Neural progenitor cell (in vitro differentiated cells): Measurements from ENCODE around the gene MMP21. TPM values are rescaled to one million over a fixed set of nuclear protein-coding genes. Genes with fewer than 3 reads are reported as not detected.

Source experiments
- DNase-seq: peaks from one replicate; pipeline ENCODE4 v3.0.0-alpha.2; 2016; ENCODE audit warnings: low spot score
- H2AFZ ChIP-seq: fragments of 200-600 bp; sonication (generic); replicated peaks from 2 replicates; pipeline ENCODE4 v1.6.1; 2016; ENCODE audit warnings: antibody characterized with exemption
- H3F3A ChIP-seq: fragments of 200-600 bp; sonication (generic); 2 replicates; pipeline ENCODE4 v1.6.1; 2016; ENCODE audit warnings: antibody characterized with exemption, low read depth
- H3K27ac ChIP-seq: fragments of 200-600 bp; sonication (generic); 2 replicates; pipeline ENCODE4 v1.5.1; 2016; ENCODE audit warnings: mild to moderate bottlenecking
- H3K27me3 ChIP-seq: fragments of 200-600 bp; sonication (generic); 2 replicates; pipeline ENCODE4 v1.6.1; 2016; ENCODE audit warnings: mild to moderate bottlenecking, moderate library complexity
- H3K36me3 ChIP-seq: fragments of 200-600 bp; sonication (generic); 2 replicates; pipeline ENCODE4 v1.5.1; 2016
- H3K4me1 ChIP-seq: fragments of 200-600 bp; sonication (generic); 2 replicates; pipeline ENCODE4 v1.6.1; 2016; ENCODE audit warnings: mixed run types
- H3K4me2 ChIP-seq: fragments of 200-600 bp; sonication (generic); 2 replicates; pipeline ENCODE4 v1.6.1; 2016
- H3K4me3 ChIP-seq: fragments of 200-600 bp; sonication (generic); 2 replicates; pipeline ENCODE4 v1.5.1; 2016
- H3K79me2 ChIP-seq: fragments of 200-600 bp; sonication (generic); 2 replicates; pipeline ENCODE4 v1.6.1; 2016; ENCODE audit warnings: low read depth
- H3K9ac ChIP-seq: fragments of 200-600 bp; sonication (generic); 2 replicates; pipeline ENCODE4 v1.6.1; 2016
- H3K9me3 ChIP-seq: fragments of 200-600 bp; sonication (generic); 2 replicates; pipeline ENCODE4 v1.5.1; 2016; ENCODE audit warnings: low read depth
- H4K20me1 ChIP-seq: fragments of 200-600 bp; sonication (generic); 2 replicates; pipeline ENCODE4 v1.6.1; 2016; ENCODE audit warnings: low read depth
- H3K27ac Mint-ChIP-seq: 3 replicates; pipeline ENCODE4 v1.8.0; 2021; ENCODE audit warnings: mixed read lengths
- H3K27me3 Mint-ChIP-seq: 2 replicates; pipeline ENCODE4 v1.8.0; 2022; ENCODE audit warnings: low read depth, mild to moderate bottlenecking, inconsistent platforms, moderate library complexity, mixed read lengths; ENCODE audit not compliant: insufficient read depth
- H3K36me3 Mint-ChIP-seq: 3 replicates; pipeline ENCODE4 v1.8.0; 2021; ENCODE audit warnings: mixed read lengths
- H3K4me1 Mint-ChIP-seq: 3 replicates; pipeline ENCODE4 v1.8.0; 2021; ENCODE audit warnings: mixed read lengths
- H3K4me3 Mint-ChIP-seq: 3 replicates; pipeline ENCODE4 v1.8.0; 2021; ENCODE audit warnings: mild to moderate bottlenecking, moderate library complexity, mixed read lengths
- H3K9me3 Mint-ChIP-seq: 3 replicates; pipeline ENCODE4 v1.8.0; 2020; ENCODE audit warnings: mixed read lengths
- EZH2 ChIP-seq: fragments of 200-600 bp; sonication (generic); IDR thresholded peaks from 2 replicates; pipeline ENCODE4 v1.6.1; 2017; ENCODE audit warnings: antibody characterized with exemption, mild to moderate bottlenecking, moderate library complexity
- EZH2phosphoT487 ChIP-seq: fragments of 200-600 bp; sonication (generic); IDR thresholded peaks from 2 replicates; pipeline ENCODE4 v1.6.1; 2017; ENCODE audit warnings: antibody characterized with exemption
- total RNA-seq: library from RNA; depleted of rRNA; stranded (reverse); fragments of >200 nt; gene quantifications from 2 replicates; pipeline ENCODE4 v1.2.3, GENCODE V29; 2015; ENCODE audit warnings: low replicate concordance
- TF ChIP-seq, protein P1 (sequence below): fragments of 200-600 bp; sonication (generic); IDR thresholded peaks from 2 replicates; pipeline ENCODE4 v1.5.1; 2017; ENCODE audit warnings: antibody characterized with exemption, mild to moderate bottlenecking

The MMP21 gene
- total RNA-seq, 1 donor from 2014 or later, result not detected

DNA sequence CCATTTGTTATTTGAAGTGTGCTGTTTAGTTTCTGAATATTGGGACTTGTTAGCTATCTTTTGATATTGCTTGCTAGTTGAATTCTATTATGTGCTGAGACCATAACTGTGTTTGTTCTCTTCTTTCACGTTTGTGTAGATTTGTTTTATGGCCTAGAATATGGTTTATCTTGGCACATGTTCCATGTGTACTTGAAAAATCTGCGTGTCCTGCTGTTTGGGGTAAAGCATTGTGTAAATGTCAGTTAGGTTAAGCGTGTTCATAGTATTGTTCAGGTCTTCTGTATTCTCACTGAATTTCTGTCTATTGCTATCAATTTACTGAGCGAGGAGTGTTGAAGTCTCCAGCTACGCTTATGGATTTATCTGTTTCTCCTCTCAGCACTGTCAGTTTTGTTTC lies 19.4 kb downstream of the MMP21 start:
- Histone ChIP-seq H3K27ac (no peak overlapping the region), H2AFZ (no peak overlapping the region), H3K4me2 (no peak overlapping the region), H3K36me3 (peaks cover 28% of the 10 kb centered on the region), H3K27me3 (no peaks in the 10 kb centered on the region), H4K20me1 (no peaks in the 10 kb centered on the region), H3K4me3 (no peak overlapping the region), H3K9ac (no peak overlapping the region), H3K9me3 (no peaks in the 10 kb centered on the region), H3F3A (peaks cover 6% of the 10 kb centered on the region), H3K79me2 (peaks cover 3% of the 10 kb centered on the region), H3K4me1 (peaks cover 19% of the 10 kb centered on the region)
- H3K9me3 Mint-ChIP-seq, result no peaks in the 10 kb centered on the region
- no peak overlapping the region for H3K27ac Mint-ChIP-seq
- peaks cover 54% of the 10 kb centered on the region for H3K36me3 Mint-ChIP-seq
- no peaks in the 10 kb centered on the region for H3K27me3 Mint-ChIP-seq
- TF ChIP-seq EZH2phosphoT487 (no peak), EZH2 (no peak)
- TF ChIP-seq, protein P1, sequence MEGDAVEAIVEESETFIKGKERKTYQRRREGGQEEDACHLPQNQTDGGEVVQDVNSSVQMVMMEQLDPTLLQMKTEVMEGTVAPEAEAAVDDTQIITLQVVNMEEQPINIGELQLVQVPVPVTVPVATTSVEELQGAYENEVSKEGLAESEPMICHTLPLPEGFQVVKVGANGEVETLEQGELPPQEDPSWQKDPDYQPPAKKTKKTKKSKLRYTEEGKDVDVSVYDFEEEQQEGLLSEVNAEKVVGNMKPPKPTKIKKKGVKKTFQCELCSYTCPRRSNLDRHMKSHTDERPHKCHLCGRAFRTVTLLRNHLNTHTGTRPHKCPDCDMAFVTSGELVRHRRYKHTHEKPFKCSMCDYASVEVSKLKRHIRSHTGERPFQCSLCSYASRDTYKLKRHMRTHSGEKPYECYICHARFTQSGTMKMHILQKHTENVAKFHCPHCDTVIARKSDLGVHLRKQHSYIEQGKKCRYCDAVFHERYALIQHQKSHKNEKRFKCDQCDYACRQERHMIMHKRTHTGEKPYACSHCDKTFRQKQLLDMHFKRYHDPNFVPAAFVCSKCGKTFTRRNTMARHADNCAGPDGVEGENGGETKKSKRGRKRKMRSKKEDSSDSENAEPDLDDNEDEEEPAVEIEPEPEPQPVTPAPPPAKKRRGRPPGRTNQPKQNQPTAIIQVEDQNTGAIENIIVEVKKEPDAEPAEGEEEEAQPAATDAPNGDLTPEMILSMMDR, result no peak
- no peak for DNase-seq
- H3K4me3 Mint-ChIP-seq, result no peak overlapping the region
- H3K4me1 Mint-ChIP-seq, result peaks cover 2% of the 10 kb centered on the region

DNA sequence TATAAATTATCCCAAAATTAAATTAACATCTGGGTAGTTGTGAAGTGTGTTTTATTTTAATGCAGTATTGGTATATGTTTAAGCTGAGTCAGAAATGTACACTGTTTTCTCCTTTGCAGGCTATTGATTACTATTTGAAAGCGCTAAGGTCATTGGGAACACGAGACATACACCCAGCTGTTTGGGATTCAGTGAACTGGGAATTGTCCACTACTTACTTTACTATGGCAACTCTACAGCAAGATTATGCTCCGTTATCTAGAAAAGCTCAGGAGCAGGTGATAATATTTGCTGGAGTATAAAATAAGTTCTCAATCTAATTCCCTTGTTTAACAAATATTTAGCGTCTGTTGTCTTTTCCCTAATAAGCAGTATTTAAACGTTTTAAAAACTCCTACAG lies 28.2 kb downstream of the MMP21 start:
- Histone ChIP-seq H2AFZ (no peak overlapping the region), H3K4me3 (no peak overlapping the region), H3K27me3 (no peaks in the 10 kb centered on the region), H3K27ac (no peak overlapping the region), H3K36me3 (peaks cover 10% of the 10 kb centered on the region), H3F3A (no peaks in the 10 kb centered on the region), H4K20me1 (no peaks in the 10 kb centered on the region), H3K9ac (no peak overlapping the region), H3K79me2 (no peaks in the 10 kb centered on the region), H3K4me2 (no peak overlapping the region), H3K4me1 (peaks cover 12% of the 10 kb centered on the region), H3K9me3 (no peaks in the 10 kb centered on the region)
- Mint-ChIP-seq H3K27me3 (no peaks in the 10 kb centered on the region), H3K9me3 (no peaks in the 10 kb centered on the region), H3K4me1 (no peaks in the 10 kb centered on the region), H3K36me3 (peaks cover 43% of the 10 kb centered on the region), H3K4me3 (no peak overlapping the region), H3K27ac (no peak overlapping the region)
- DNase-seq, result no peak
- TF ChIP-seq EZH2phosphoT487, result no peak
- TF ChIP-seq, protein P1, result no peak
- TF ChIP-seq EZH2, result no peak

DNA sequence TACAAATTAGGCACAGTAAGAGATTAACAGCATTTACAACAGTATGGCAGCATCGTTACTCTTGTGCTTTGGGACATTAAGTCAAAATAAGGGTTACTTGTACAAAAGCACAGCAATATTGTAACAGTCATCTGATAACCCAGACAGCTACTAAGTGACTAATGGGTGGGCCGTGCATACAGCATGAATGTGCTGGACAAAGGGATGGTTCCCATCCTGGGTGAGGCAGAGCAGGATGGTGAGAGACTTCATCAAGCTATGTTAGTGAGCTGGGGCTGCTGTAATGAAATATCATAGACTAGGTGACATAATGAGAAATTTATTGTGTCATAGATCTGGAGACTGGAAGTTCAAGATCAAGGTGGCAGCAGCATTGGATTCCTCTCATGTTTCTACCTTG lies 30.7 kb downstream of the MMP21 start:
- H3K27ac ChIP-seq, result no peak overlapping the region
- no peak overlapping the region for H3K4me2 ChIP-seq
- no peak overlapping the region for H3K9ac ChIP-seq
- no peaks in the 10 kb centered on the region for H3K9me3 ChIP-seq
- H3K4me1 Mint-ChIP-seq, result no peaks in the 10 kb centered on the region
- H3K4me3 ChIP-seq, result no peak overlapping the region
- H3K27me3 Mint-ChIP-seq, result no peaks in the 10 kb centered on the region
- peaks cover 13% of the 10 kb centered on the region for H3K36me3 ChIP-seq
- H3K36me3 Mint-ChIP-seq, result peaks cover 48% of the 10 kb centered on the region
- H3K27ac Mint-ChIP-seq, result no peak overlapping the region
- DNase-seq, result no peak
- no peaks in the 10 kb centered on the region for H4K20me1 ChIP-seq
- TF ChIP-seq EZH2, result no peak
- TF ChIP-seq EZH2phosphoT487, result no peak
- TF ChIP-seq, protein P1, result no peak
- H3K9me3 Mint-ChIP-seq, result no peaks in the 10 kb centered on the region
- no peak overlapping the region for H3K4me3 Mint-ChIP-seq
- no peaks in the 10 kb centered on the region for H3F3A ChIP-seq
- H3K79me2 ChIP-seq, result no peaks in the 10 kb centered on the region
- H3K27me3 ChIP-seq, result no peaks in the 10 kb centered on the region
- no peaks in the 10 kb centered on the region for H3K4me1 ChIP-seq
- no peak overlapping the region for H2AFZ ChIP-seq

DNA sequence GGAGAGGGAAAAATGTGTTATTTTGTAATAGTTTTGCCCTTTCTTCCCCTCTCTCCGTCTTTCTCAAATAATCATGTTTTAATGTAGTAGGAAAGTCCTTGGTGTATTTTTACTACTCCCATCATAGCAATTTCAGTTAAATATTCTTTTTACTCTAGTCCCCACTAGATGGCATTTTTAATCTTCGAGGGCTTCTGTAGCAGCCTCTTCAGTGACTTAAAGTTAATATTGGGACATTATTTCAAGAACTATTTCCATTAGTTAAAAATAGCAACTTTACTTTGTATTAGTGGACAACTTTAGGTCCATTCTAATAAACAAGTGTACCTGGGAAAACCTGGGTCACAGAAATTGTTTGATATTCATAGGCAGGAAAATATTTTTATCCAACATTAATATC lies 33.2 kb downstream of the MMP21 start:
- DNase-seq, result no peak
- no peak overlapping the region for H3K4me3 ChIP-seq
- no peak for TF ChIP-seq EZH2phosphoT487
- TF ChIP-seq, protein P1, result no peak
- no peak for TF ChIP-seq EZH2
- no peak overlapping the region for H3K27ac Mint-ChIP-seq
- no peaks in the 10 kb centered on the region for H3K27me3 ChIP-seq
- H3K4me1 Mint-ChIP-seq, result peaks cover 3% of the 10 kb centered on the region
- H3K4me3 Mint-ChIP-seq, result no peak overlapping the region
- no peaks in the 10 kb centered on the region for H4K20me1 ChIP-seq
- H3K4me1 ChIP-seq, result no peaks in the 10 kb centered on the region
- H3K9me3 Mint-ChIP-seq, result no peaks in the 10 kb centered on the region
- H3F3A ChIP-seq, result no peaks in the 10 kb centered on the region
- no peaks in the 10 kb centered on the region for H3K79me2 ChIP-seq
- no peak overlapping the region for H2AFZ ChIP-seq
- no peaks in the 10 kb centered on the region for H3K9me3 ChIP-seq
- H3K9ac ChIP-seq, result no peak overlapping the region
- H3K27ac ChIP-seq, result no peak overlapping the region
- H3K36me3 ChIP-seq, result peaks cover 28% of the 10 kb centered on the region
- peaks cover 38% of the 10 kb centered on the region for H3K36me3 Mint-ChIP-seq
- no peak overlapping the region for H3K4me2 ChIP-seq
- H3K27me3 Mint-ChIP-seq, result no peaks in the 10 kb centered on the region
